Lung (tissue), 12 donors: ENCODE measurements around the gene ARHGAP18. TPM values are rescaled to one million over a fixed set of nuclear protein-coding genes. Genes with fewer than 3 reads are reported as not detected.

Source experiments
- ATAC-seq: fragments of 200-7000 bp; cut with Tn5 transposase; one replicate; pipeline ENCODE4 v1.9.1; 2020; ENCODE audit warnings: moderate number of reproducible peaks; ENCODE audit not compliant: insufficient read depth, low FRiP score
- DNase-seq, 3 donors: peaks; one replicate each; pipeline ENCODE4 v3.0.0-alpha.2; 2013 to 2017
- H3K27ac ChIP-seq, 2 donors: one replicate each; pipeline ENCODE4 v1.5.1; 2013; ENCODE audit warnings: mild to moderate bottlenecking in 2 of 2, moderate library complexity in 2 of 2, control low read depth in 1 of 2, inconsistent platforms in 1 of 2, low read depth in 1 of 2, low read length in 1 of 2
- H3K27me3 ChIP-seq, 3 donors: one replicate each; pipeline ENCODE4 v1.5.1; 2013; ENCODE audit warnings: low read length in 2 of 3; ENCODE audit not compliant: control insufficient read depth in 3 of 3, insufficient read depth in 3 of 3
- H3K36me3 ChIP-seq, 4 donors: one replicate each; pipeline ENCODE4 v1.5.1; 2013; ENCODE audit warnings: low read length in 4 of 4, mild to moderate bottlenecking in 1 of 4, moderate library complexity in 1 of 4; ENCODE audit not compliant: control insufficient read depth in 4 of 4, insufficient read depth in 4 of 4
- H3K4me1 ChIP-seq, 5 donors: one replicate each; pipeline ENCODE4 v1.5.1; 2013; ENCODE audit warnings: low read length in 5 of 5, mild to moderate bottlenecking in 2 of 5, moderate library complexity in 1 of 5; ENCODE audit not compliant: control insufficient read depth in 5 of 5, insufficient read depth in 5 of 5
- H3K4me3 ChIP-seq: one replicate; pipeline ENCODE4 v1.5.1; 2013; ENCODE audit warnings: mild to moderate bottlenecking, control low read depth, moderate library complexity
- H3K9ac ChIP-seq, 2 donors: one replicate each; pipeline ENCODE4 v1.5.1; 2013; ENCODE audit warnings: low read length in 2 of 2, control low read depth in 1 of 2; ENCODE audit not compliant: insufficient read depth in 1 of 2
- H3K9me3 ChIP-seq, 4 donors: one replicate each; pipeline ENCODE4 v1.5.1; 2013; ENCODE audit warnings: low read length in 3 of 4, mild to moderate bottlenecking in 1 of 4, moderate library complexity in 1 of 4; ENCODE audit not compliant: control insufficient read depth in 4 of 4, insufficient read depth in 3 of 4
- CTCF ChIP-seq: IDR thresholded peaks from 2 replicates; pipeline ENCODE4 v1.5.1; 2012; ENCODE audit warnings: mild to moderate bottlenecking; ENCODE audit errors: control extremely low read depth, extremely low read depth
- WGBS, 2 donors: extraction: QIAGEN DNeasy Blood & Tissue Kit; methylation state at CpG; one replicate each; pipeline ENCODE4 v1.1.7; 2013; 5-methylcytosine and 5-hydroxymethylcytosine counted together
- polyA plus RNA-seq, 2 donors: library from polyadenylated mRNA; stranded (reverse); fragments of 200-250 nt; gene quantifications; one replicate each; pipeline ENCODE4 v1.2.1, GENCODE V29; 2013
- total RNA-seq, 2 donors: library from RNA; depleted of rRNA in 1 of 2; stranded (reverse); fragments of >200 nt in 1 of 2; gene quantifications; one replicate each; pipeline ENCODE4 v1.2.1, GENCODE V29; 2014 to 2021
- donor health status: control.
- donor health status: control.
- donor health status: Bipolar disorder and iron deficiency.
- donor health status: healthy.
- donor health status: DM: yes; HTN: yes; CAD: no.

The ARHGAP18 gene
- total and polyA plus RNA-seq, 4 donors: 16.4 to 70.7 (median 33.0) TPM

- no peak overlapping the region for H3K27ac ChIP-seq
- H3K36me3 ChIP-seq: no peaks in the 10 kb centered on the region
- WGBS, 2 donors: 39 to 54% methylated on average over 8 of the region's 8 CpGs
- peak in 1 of 3 donors; percentile 35 for DNase-seq
- peak; percentile 53 for TF ChIP-seq CTCF
- no peaks in the 10 kb centered on the region for H3K27me3 ChIP-seq
- no peak for ATAC-seq
- H3K9me3 ChIP-seq: no peaks in the 10 kb centered on the region
- no peak overlapping the region for H3K4me3 ChIP-seq
- H3K9ac ChIP-seq: no peak overlapping the region
- H3K4me1 ChIP-seq: peaks cover 0 to under 1% (median 0%) of the 10 kb centered on the region in 5 donors
Observed at GRCh38 chr6:129730477-129731165, 20.6 kb upstream of the ARHGAP18 start.

GRCh38 chr6:129726650-129727049 lies 16.7 kb upstream of the ARHGAP18 start:
- H3K36me3 ChIP-seq: no peaks in the 10 kb centered on the region
- no peaks in the 10 kb centered on the region for H3K27me3 ChIP-seq
- H3K27ac ChIP-seq: no peak overlapping the region
- H3K4me1 ChIP-seq: peaks cover 0 to 3% (median 0%) of the 10 kb centered on the region in 5 donors
- no peak for DNase-seq
- no peaks in the 10 kb centered on the region for H3K9me3 ChIP-seq
- TF ChIP-seq CTCF: no peak
- H3K9ac ChIP-seq: no peak overlapping the region
- H3K4me3 ChIP-seq: no peak overlapping the region
- no peak for ATAC-seq

- DNase-seq: no peak
- WGBS, 2 donors: 92 to 93% methylated on average over 4 of the region's 4 CpGs
- no peak overlapping the region for H3K27ac ChIP-seq
Observed at GRCh38 chr6:129725341-129725740, 15.4 kb upstream of the ARHGAP18 start.

More at GRCh38 chr6:129725341-129725740, 15.4 kb upstream of the ARHGAP18 start:
- H3K4me3 ChIP-seq: no peak overlapping the region
- H3K9me3 ChIP-seq: no peaks in the 10 kb centered on the region
- no peaks in the 10 kb centered on the region for H3K36me3 ChIP-seq
- H3K27me3 ChIP-seq: no peaks in the 10 kb centered on the region
- H3K9ac ChIP-seq: no peak overlapping the region
- peaks cover 0 to 3% (median 0%) of the 10 kb centered on the region in 5 donors for H3K4me1 ChIP-seq
- ATAC-seq: no peak
- TF ChIP-seq CTCF: no peak
